ENCODE data around the gene CASP9. TPM values are rescaled to one million over a fixed set of nuclear protein-coding genes. Genes with fewer than 3 reads are reported as not detected.

The CASP9 gene
- total RNA-seq, 1 experiment from 2014 or later = 13.5 TPM

- DNase-seq (ENCODE audit: low spot score) = peak; percentile 31
- POLR2A ChIA-PET = interaction anchor here (0.6 kb wide), 1 partner anchor 384 kb away, joined by 3 read pairs; no protein-coding TSS in a partner anchor
- CTCF ChIA-PET = interaction anchor here (0.5 to 1.0 kb wide), 2 partner anchors 78 to 362 kb away, joined by 3 read pairs; no protein-coding TSS in a partner anchor
These were observed 1.3 kb upstream of the CASP9 start for GRCh38 chr1:15525050-15526020.

More at GRCh38 chr1:15525050-15526020, 1.3 kb upstream of the CASP9 start:
- Mint-ChIP-seq H3K36me3 (no peaks in the 10 kb centered on the region), H3K4me1 (peaks cover 39% of the 10 kb centered on the region), H3K27ac (peak overlapping the region; percentile 98), H3K9me3 (no peaks in the 10 kb centered on the region), H3K4me3 (peak overlapping the region; percentile 94), H3K27me3 (ENCODE audit: low read depth) (no peaks in the 10 kb centered on the region)
- TF ChIP-seq CTCF (IDR thresholded peaks at IDR 0.05) (no peak), PRDM15 (CRISPR knock-in tag; IDR thresholded peaks at IDR 0.05) (no peak), CDX4 (CRISPR knock-in tag; IDR thresholded peaks at IDR 0.05; ENCODE audit: borderline replicate concordance) (no peak), ZNF425 (CRISPR knock-in tag; conservative IDR thresholded peaks at IDR 0.05) (no peak), PREB (CRISPR knock-in tag; IDR thresholded peaks at IDR 0.05; ENCODE audit: borderline replicate concordance) (no peak)
- ATAC-seq = peak; percentile 57
